Measurements from ENCODE around the gene CARNS1. TPM values are rescaled to one million over a fixed set of nuclear protein-coding genes. Genes with fewer than 3 reads are reported as not detected.

The CARNS1 gene
- total and polyA plus RNA-seq, 2 of the 13 experiments (the other 11 are each of a cell fraction or from before 2014, with no cell fraction given): not detected

- TF ChIP-seq ZNF441 (CRISPR knock-in tag; IDR thresholded peaks at IDR 0.05; ENCODE audit: borderline replicate concordance) (no peak), REL (CRISPR knock-in tag; conservative IDR thresholded peaks at IDR 0.05) (no peak), IKZF5 (CRISPR knock-in tag; IDR thresholded peaks at IDR 0.05) (0 out of 2 replicates have a peak, but pooled peaks have one; percentile 24), U2AF1 (optimal IDR thresholded peaks at IDR 0.05; ENCODE audit: low read depth, low read length) (peak; percentile 32), ZNF24 (IDR thresholded peaks at IDR 0.05) (no peak), RARA (CRISPR knock-in tag; IDR thresholded peaks at IDR 0.05) (no peak), KAT7 (CRISPR knock-in tag; IDR thresholded peaks at IDR 0.05; ENCODE audit: borderline replicate concordance) (no peak), PRDM10 (CRISPR knock-in tag; IDR thresholded peaks at IDR 0.05; ENCODE audit: low read depth) (peak; percentile 58; the same call in 1 of the 2 replicates), E2F2 (CRISPR knock-in tag; IDR thresholded peaks at IDR 0.05; ENCODE audit: borderline replicate concordance) (no peak), PHF21A (CRISPR knock-in tag; IDR thresholded peaks at IDR 0.05) (peak; percentile 44; the same call in 1 of the 2 replicates), SALL1 (CRISPR knock-in tag; IDR thresholded peaks at IDR 0.05) (0 out of 2 replicates have a peak, but pooled peaks have one; percentile 46), FOSL1 (CRISPR knock-in tag; IDR thresholded peaks at IDR 0.05; ENCODE audit: borderline replicate concordance) (no peak; the same call in 1 of the 2 replicates), TCF7L2 (IDR thresholded peaks at IDR 0.05; ENCODE audit: low read depth, low read length) (no peak), HMGXB4 (CRISPR knock-in tag; IDR thresholded peaks at IDR 0.05; ENCODE audit: borderline replicate concordance in 1 of 2, low read depth in 1 of 2) (0 out of 4 replicates have a peak, but pooled peaks have one; percentile 29 to 30), RAD21 (CRISPR knock-in tag; IDR thresholded peaks at IDR 0.05) (peak; percentile 38), KLF15 (CRISPR knock-in tag; IDR thresholded peaks at IDR 0.05; ENCODE audit: borderline replicate concordance) (no peak), ERF (CRISPR knock-in tag; IDR thresholded peaks at IDR 0.05) (peak; percentile 25; the same call in 1 of the 2 replicates), ZNF713 (CRISPR knock-in tag; IDR thresholded peaks at IDR 0.05) (no peak), CBX5 (CRISPR knock-in tag; IDR thresholded peaks at IDR 0.05; ENCODE audit: borderline replicate concordance) (peak; percentile 22; the same call in 1 of the 2 replicates), ZFYVE20 (CRISPR knock-in tag; IDR thresholded peaks at IDR 0.05; ENCODE audit: borderline replicate concordance, low read depth) (no peak), GATAD2A (CRISPR knock-in tag; IDR thresholded peaks at IDR 0.05) (peak; percentile 69)
Measured at GRCh38 chr11:67373648-67374570, 41.6 kb upstream of the CARNS1 start (continued).
